Stimulated activated CD8-positive, alpha-beta memory T cell treated with anti-CD3 and anti-CD28 coated beads, Interleukin-2, amount 100 ng/mL, for 48 hours (primary cell): ENCODE measurements around the gene DUSP9.

Experiments used
- DNase-seq, 2 donors: peaks; one replicate each; pipeline ENCODE4 v3.0.0-alpha.2; 2020; ENCODE audit warnings: low read depth in 2 of 2

DUSP9 gene

GRCh38 chrX:153622661-153623309 lies 24.2 kb upstream of the DUSP9 start:
- DNase-seq, result no peak

DNA sequence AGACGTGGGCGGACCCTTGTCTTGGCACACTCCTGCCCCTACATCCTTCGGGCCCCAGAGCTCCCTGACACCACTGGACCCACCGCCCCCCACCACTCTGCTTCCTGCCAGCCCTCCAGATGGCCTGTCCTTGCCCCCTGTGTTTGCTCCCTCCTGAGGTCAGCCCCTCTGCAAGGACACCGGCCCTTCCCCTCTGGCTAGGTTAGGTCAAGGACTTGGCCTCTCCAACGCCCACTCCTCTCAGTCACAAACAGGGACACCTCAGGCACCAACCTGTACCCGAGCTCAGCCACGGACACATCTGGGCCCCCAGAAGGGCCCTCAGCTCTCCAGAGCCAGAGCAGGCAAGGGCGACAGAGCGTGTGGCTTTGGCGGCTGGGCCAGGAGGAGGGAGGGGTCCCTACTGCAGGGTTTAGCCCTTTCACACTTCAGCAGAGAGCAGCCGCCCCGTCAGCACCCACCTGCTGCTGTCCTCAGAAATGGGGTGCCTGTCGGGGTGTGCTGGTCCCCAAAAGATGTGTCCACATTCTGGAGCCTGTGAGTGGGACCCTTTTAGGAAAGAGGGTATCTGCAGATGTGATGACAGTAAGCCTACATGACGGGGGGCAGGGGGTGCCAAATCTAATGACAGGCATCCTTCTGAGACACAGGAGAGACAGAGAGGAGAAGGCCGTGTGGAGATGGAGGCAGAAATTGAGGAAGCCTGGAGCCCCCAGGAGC lies 23.5 kb upstream of the DUSP9 start:
- no peak for DNase-seq

- no peak for DNase-seq
Observed at GRCh38 chrX:153624196-153625091, 22.6 kb upstream of the DUSP9 start.

GRCh38 chrX:153625271-153626024 lies 21.6 kb upstream of the DUSP9 start:
- no peak for DNase-seq

DNA sequence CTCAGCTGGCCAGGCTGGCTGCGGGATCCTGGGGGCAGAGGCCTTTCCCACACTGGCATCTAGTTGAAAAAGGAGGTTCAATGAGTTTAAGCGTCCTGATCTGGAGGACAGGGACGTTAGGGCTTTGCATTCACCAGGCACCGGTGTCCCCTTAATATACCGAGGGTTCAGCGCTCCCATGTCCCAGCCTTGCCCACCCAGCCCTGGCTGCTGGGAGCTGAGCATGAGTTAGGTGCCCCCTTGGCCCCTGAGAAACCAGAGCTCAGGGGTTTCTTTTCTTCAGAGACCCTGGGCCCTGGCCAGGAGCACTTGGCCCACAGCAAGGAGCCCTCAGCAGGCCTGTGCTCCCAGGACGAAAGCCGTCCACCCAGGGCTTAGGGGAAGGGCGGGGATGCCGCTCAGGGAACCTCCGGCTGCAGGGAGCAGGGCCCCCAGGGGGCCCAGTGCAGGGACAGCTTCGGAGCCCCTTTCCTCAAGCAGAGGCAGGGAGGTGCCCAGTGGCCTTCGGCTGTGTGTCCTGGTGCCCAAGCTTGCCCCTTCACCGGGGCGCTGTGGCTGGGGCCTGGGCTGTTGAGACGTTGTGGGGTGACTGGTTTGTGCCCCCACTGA lies 20.9 kb upstream of the DUSP9 start:
- DNase-seq, result no peak

DNA sequence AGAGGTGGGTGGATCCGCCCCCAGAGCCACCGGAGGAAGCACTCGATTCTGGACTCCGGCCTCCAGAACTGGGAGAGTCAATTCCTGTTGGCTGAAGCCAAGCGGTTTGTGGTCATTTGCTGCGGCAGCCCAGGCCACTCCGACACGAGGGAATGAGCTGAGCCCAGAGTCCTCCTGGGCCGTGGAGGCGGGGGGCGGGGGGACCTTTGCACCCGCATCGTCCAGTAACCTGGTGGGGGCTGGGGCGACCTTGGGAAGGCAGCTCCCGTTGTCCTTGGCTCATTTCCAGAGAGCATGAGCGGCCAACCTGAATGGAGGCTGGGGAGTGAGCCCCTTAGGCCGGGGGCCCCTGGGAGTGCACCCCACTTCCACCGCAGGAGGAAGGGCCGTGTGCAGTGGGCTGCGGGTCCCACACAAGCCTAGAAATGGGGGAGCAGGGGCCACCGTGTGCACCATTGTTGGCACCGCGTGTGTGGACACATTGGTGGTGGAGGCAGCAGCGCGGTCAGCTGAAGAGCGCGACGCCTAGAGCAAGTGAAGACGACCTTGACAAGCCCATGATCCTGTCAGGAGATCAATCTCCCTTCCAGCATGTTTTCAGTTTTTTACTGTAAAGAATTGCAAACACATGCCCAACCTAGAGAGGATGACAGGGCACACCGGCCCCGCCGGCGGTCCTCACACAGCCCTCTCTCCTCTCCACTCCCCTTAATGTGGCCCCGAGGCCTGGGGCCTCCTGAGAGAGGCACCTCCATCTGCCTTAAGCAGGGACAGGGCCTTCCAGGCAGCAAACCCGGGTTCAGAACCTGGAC lies 19.9 kb upstream of the DUSP9 start:
- no peak for DNase-seq

- no peak for DNase-seq
Observed at GRCh38 chrX:153627675-153628111, 19.3 kb upstream of the DUSP9 start.

GRCh38 chrX:153628129-153628528 lies 18.9 kb upstream of the DUSP9 start:
- no peak for DNase-seq

GRCh38 chrX:153628665-153629064 lies 18.3 kb upstream of the DUSP9 start:
- DNase-seq, result no peak

DNA sequence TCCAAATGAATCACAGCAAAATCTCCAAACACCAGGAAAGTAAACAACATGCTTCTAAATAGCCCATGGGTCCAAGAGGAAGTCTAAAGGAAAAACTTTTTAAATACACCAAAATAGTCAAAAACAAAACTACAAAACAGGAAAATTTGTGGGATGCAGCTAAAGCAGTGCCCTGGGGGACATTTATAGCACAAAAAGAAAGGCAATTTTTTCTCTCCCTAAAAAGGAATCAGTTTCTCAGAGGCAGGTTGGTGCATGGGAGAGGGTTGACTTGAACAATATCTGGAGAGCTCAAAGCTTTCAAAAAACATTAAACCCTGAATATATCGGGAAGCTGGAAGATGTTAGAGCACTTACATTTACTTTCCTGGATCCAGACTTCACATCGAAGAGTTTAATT lies 15.7 kb upstream of the DUSP9 start:
- DNase-seq, result no peak

- no peak for DNase-seq
Observed at GRCh38 chrX:153631907-153632594, 15.0 kb upstream of the DUSP9 start.

GRCh38 chrX:153632595-153632946 lies 14.4 kb upstream of the DUSP9 start:
- DNase-seq, result no peak

GRCh38 chrX:153633048-153633447 lies 14.0 kb upstream of the DUSP9 start:
- no peak for DNase-seq

DNA sequence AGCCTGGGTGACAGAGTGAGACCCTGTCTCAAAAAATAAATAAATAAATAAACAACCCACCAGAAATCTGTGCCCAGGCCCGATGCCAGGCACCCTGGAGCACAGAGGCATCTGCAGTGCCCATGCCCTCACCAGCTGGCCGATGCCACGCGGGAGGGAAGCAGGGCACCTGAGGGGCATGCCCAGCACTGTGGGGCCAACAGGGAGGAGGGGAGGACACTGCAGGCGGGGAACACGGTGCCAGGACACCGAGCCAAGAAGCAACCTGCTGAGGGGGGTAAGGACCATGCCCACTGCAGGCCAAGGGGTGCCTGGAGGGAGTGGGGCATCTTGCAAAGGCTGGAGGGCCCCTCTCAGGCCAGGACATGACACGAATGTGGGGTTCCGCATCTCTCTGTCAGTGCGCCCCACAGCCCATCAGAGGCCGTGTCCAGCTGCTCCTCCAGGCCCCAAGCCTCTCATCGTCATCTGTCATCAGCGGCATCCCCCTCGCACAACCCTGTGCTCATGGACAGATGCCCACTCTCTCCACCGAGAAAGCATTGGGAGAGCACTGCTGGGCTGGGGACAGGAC lies 13.3 kb upstream of the DUSP9 start:
- DNase-seq, result no peak

GRCh38 chrX:153634236-153634635 lies 12.8 kb upstream of the DUSP9 start:
- no peak for DNase-seq

- DNase-seq, result no peak
Observed at GRCh38 chrX:153634832-153635231, 12.2 kb upstream of the DUSP9 start.

DNA sequence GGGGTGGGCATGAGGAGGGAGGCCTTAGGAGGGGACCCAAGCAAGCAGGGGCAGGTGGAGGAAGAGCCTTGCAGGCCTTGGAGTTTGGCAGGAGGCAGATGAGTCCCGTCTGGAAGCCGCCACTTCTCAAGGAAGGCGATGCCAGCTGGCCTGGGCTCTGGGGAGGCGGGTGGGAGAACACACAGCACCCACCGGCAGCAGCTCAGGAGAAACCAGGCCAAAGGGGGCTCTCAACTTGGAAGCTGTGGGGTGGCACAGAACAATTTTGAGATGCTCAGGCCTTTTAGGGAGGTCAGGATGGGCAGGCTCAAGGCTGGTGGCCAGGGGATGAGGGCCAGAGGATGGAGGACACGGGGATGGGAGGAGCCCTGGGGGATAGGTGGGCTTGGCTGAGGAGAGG lies 11.6 kb upstream of the DUSP9 start:
- DNase-seq, result no peak

DNA sequence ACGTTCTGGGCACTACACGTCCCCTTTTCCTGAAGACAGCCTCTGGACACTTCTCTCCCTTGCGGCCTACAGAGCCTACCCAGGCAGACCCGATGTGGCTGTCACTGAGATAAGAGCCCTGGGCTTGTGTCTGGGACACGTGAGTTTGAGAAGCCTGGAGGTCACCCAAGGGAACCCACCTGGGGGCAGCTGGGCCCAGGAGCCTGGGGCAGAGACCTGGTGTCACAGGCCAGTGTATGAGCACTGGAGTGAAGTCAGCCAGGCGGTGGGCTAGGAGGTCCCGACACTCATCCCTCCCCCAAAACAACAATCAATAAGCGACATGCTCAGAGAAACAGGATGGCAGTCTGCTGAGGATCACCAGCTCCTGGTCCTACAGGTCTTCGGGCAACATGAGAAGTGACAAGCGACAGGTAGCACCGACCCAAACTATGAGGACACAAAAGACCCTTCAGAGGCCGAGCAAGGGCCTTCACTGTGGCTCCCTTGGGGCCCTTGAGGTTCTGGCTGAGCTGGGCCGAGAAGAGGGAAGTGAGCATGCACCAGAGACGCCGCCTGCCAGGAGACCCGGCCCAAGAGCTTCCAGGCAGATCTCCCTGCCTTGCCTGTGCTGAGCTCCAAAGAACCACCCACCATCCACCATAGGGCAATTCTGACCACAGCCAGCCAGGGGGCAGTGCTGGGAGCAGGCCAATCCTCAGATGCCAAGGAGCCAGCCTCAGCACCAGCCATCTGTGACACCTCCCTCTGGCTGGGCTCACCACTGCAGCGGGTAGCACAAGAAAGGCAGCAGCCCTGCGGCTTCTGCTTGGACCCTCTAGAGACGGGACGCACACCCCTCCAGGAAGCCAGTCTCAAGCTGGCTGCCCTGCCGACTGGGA lies 11.0 kb upstream of the DUSP9 start:
- peak in 1 of 2 donors; percentile 13 for DNase-seq

GRCh38 chrX:153636716-153637115 lies 10.3 kb upstream of the DUSP9 start:
- DNase-seq, result no peak
